ENCODE results near the gene BBS5.

DNA sequence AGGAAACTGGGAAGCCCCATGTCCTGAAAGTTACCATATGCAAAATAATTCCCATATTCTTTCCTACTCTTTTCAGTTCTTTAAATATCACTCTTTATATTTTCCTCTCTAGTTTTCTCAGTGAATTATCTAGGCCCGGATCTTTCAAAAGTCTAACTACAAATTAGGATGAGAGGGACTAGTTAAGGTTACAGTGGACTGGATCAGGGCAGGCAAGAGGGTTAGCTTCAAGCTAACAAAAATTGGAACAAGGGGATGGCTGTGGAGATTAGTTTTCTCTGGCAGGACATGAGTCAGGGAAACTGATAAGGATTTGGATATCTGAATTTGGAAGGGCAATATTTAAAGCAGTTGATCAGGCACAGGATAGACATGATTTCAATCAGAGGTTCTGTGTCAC, 30.4 kb upstream of the BBS5 start:
- no peak for TF ChIP-seq RAD21 (IDR thresholded peaks at IDR 0.05; ENCODE audit: low read depth)
- TF ChIP-seq CEBPB (IDR thresholded peaks at IDR 0.05) = no peak
- TF ChIP-seq TAF1 (IDR thresholded peaks at IDR 0.05; ENCODE audit: low read depth) = no peak
- TF ChIP-seq EP300 (IDR thresholded peaks at IDR 0.05; ENCODE audit: borderline replicate concordance) = no peak
- TF ChIP-seq, protein P1, sequence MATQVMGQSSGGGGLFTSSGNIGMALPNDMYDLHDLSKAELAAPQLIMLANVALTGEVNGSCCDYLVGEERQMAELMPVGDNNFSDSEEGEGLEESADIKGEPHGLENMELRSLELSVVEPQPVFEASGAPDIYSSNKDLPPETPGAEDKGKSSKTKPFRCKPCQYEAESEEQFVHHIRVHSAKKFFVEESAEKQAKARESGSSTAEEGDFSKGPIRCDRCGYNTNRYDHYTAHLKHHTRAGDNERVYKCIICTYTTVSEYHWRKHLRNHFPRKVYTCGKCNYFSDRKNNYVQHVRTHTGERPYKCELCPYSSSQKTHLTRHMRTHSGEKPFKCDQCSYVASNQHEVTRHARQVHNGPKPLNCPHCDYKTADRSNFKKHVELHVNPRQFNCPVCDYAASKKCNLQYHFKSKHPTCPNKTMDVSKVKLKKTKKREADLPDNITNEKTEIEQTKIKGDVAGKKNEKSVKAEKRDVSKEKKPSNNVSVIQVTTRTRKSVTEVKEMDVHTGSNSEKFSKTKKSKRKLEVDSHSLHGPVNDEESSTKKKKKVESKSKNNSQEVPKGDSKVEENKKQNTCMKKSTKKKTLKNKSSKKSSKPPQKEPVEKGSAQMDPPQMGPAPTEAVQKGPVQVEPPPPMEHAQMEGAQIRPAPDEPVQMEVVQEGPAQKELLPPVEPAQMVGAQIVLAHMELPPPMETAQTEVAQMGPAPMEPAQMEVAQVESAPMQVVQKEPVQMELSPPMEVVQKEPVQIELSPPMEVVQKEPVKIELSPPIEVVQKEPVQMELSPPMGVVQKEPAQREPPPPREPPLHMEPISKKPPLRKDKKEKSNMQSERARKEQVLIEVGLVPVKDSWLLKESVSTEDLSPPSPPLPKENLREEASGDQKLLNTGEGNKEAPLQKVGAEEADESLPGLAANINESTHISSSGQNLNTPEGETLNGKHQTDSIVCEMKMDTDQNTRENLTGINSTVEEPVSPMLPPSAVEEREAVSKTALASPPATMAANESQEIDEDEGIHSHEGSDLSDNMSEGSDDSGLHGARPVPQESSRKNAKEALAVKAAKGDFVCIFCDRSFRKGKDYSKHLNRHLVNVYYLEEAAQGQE (IDR thresholded peaks at IDR 0.05; ENCODE audit: low read depth) = no peak
- TF ChIP-seq EGR1 (IDR thresholded peaks at IDR 0.05) = no peak
- TF ChIP-seq TEAD4 (IDR thresholded peaks at IDR 0.05) = no peak
- TF ChIP-seq FOXM1 (IDR thresholded peaks at IDR 0.05; ENCODE audit: borderline replicate concordance, low read depth) = no peak
- TF ChIP-seq NFIC (IDR thresholded peaks at IDR 0.05) = no peak
- no peak for TF ChIP-seq YY1 (IDR thresholded peaks at IDR 0.05; ENCODE audit: low read depth)
- no peak for TF ChIP-seq TCF12 (IDR thresholded peaks at IDR 0.05; ENCODE audit: low read depth)
- TF ChIP-seq, protein P2, sequence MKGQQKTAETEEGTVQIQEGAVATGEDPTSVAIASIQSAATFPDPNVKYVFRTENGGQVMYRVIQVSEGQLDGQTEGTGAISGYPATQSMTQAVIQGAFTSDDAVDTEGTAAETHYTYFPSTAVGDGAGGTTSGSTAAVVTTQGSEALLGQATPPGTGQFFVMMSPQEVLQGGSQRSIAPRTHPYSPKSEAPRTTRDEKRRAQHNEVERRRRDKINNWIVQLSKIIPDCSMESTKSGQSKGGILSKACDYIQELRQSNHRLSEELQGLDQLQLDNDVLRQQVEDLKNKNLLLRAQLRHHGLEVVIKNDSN (IDR thresholded peaks at IDR 0.05) = no peak
- TF ChIP-seq, protein P3, sequence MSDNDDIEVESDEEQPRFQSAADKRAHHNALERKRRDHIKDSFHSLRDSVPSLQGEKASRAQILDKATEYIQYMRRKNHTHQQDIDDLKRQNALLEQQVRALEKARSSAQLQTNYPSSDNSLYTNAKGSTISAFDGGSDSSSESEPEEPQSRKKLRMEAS (IDR thresholded peaks at IDR 0.05) = no peak

All from Ishikawa (cell line).